Left colon (tissue), 2 donors: Measurements from ENCODE around the gene AGBL2. TPM values are rescaled to one million over a fixed set of nuclear protein-coding genes. Genes with fewer than 3 reads are reported as not detected.
"Not testable (repeated sequence)": the region's sequence is repeated elsewhere in the genome, so short reads cannot be mapped to it uniquely, and the experiment has no call there.

ENCODE experiments used
- ATAC-seq: fragments of 200-7000 bp; cut with Tn5 transposase; one replicate; pipeline ENCODE4 v1.9.1; 2020; ENCODE audit warnings: mild to moderate bottlenecking, moderate library complexity
- DNase-seq, 2 donors: peaks; one replicate each; pipeline ENCODE4 v3.0.0-alpha.2; 2020
- intact Hi-C, 2 donors: fragments of 100-400 bp; cut with DNase I in 1 of 2; cut with micrococcal nuclease in 1 of 2; formaldehyde crosslinking; loops; one replicate each; pipeline versions ENCODE4 v1.11.2 to v1.14.0; 2022; cut with DNase I, micrococcal nuclease
- total RNA-seq, 2 donors: library from RNA; stranded (reverse); fragmentation: NEBNext Ultra II Directional; extraction: Animal tissue kit (Norgen Biotek cat#: 25700); gene quantifications; one replicate each; pipeline ENCODE4 v1.2.1, GENCODE V29; 2021
- donor health status: DM: no; HTN: no; CAD: no.
- donor health status: DM: yes; HTN: yes; CAD: no.

AGBL2 gene
- total RNA-seq, 2 donors from 2014 or later, result 2.3 to 2.9 TPM

DNA sequence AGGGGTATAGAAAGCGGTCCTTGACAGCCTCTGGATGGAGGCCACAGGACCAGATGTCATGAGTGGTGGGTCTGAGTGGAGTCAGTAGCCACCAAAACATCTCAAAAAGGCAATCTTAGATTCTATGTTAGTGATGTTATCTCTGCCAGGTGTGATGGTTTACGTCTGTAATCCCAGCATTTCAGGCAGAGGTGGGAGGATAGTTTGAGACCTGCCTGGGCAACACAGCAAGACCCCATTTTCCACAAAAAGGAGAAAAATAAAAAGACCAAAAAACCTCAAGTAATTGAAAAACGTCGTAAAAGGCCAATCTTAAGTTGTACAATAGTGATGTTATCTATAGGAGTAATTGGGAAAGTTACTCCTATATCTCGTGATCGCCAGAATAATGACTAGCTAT lies 69.2 kb downstream of the AGBL2 start:
- no peak for ATAC-seq
- intact Hi-C loops, result no loop called here

DNA sequence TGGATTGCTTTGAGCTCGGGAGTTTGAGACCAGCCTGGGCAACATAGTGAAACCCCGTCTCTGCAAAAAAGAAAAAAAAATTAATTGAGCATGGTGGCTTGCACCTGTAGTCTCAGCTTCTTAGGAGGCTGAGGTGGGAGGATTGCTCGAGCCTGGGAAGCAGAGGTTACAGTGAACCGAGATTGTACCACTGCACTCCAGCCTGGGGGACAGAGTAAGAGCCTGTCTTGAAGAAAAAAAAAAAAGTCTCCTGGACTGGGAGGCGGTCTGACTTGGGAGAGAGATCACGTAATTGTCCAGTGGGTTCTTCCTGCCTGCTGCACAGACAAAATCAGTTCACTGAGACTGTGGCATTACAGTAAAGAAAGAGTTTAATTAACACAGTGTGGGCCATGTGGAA lies 69.7 kb downstream of the AGBL2 start:
- ATAC-seq (no peak), DNase-seq (no peak)
- intact Hi-C loops, result no loop called here

More for the DNA sequence above, 69.2 kb downstream of the AGBL2 start:
- no peak for DNase-seq

DNA sequence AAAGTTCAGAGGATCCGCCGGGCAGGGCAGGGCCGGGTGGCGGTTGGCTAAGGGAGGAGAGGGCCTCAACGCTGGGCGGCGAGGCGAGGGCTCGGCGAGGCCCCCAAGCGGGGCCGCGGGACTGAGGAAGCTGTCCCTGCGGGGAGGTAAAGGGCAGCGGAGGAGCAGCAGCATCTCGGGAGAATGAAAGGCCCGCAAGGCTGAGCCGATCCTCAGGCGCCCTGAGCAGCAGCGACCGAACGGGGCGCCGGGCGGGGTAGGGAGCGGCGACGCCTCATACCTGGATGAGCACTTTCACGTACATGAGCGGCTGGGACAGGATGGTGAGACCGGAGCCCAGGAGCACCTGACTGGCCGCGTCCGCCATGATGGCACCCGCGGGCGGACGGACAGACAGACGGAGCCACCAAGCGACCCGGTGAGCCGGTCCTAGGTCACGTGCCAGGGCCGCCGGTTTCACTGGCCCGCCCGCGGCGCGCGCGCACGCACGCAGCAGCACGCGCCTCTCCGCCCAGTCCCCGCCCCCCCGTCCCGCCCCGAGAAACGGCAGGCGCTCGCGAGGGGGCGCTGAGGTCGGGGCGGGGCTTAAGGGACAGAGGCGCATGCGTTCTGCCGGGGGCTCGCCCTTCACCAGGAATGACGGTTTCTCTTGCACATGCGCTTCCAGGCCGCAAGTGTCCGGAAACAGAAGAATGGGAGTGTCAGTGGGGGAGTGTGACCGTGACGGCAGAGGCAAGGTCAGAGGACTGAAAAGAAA lies 72.9 kb downstream of the AGBL2 start, which contains the start of gene MTCH2:
Gene MTCH2 (minus strand): TSS at position 461 of the 757 bp plus-strand sequence. CDS start 94 bp downstream, at position 367.
- intact Hi-C loops, result no loop called here
- ATAC-seq (peak; percentile 93), DNase-seq (peak; percentile 96 to 97)

DNA sequence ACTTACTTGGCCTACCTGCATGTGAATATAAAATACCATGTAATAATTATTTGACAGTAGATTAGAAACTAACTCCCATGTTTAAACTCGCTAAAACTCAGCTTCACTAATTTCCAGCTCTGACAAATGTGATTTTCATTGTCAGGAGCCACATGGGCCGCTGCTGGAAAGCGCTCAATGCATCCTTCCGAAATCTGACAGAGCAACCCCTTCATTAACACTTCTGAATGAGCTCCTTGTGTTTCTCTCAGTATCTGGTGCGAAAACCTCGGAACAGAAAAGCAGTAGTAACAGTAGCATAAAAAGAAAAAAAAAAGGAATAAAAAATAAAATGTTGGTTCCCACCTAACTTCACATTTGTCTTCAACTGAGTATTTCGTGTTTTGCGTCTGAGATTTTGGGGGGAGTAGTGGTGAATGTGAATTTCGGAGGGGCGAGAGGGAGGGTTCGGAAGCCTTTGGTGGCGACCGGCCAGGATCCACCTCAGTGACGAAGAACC lies 73.5 kb downstream of the AGBL2 start:
- intact Hi-C loops, result no loop called here
- DNase-seq, result no peak
- no peak for ATAC-seq

DNA sequence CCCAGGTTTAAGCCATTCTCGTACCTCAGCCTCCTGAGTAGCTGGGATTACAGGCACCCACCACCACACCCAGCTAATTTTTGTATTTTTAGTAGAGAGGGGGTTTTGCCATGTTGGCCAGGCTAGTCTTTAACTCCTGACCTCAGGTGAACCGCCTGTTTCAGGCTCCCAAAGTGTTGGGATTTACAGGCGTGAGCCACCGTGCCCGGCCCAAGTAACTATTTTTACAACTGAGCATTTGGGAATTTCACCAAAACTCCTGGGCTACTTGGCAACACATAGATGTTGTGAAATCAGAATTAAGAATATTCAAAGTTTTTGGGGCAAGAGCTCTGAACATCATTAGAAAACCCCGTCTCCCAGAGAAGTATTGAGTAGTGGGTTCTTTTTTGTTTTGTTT lies 74.7 kb downstream of the AGBL2 start:
- DNase-seq, intact Hi-C loops, ATAC-seq: not testable (repeated sequence)

DNA sequence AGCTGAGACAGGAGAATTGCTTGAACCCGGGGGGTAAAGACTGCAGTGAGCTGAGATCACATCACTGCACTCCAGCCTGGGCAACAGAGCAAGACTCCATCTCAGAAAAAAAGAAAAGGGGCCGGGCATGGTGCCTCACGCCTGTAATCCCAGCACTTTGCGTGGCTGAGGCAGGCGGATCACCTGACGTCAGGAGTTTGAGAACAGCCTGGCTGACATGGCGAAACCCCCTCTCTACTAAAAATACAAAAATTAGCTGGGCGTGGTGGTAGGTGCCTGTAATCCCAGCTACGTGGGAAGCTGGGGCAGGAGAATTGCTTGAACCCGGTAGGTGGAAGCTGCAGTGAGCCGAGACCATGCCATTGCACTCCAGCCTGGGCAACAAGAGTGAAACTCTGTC lies 78.8 kb downstream of the AGBL2 start:
- DNase-seq, ATAC-seq, intact Hi-C loops: not testable (repeated sequence)

DNA sequence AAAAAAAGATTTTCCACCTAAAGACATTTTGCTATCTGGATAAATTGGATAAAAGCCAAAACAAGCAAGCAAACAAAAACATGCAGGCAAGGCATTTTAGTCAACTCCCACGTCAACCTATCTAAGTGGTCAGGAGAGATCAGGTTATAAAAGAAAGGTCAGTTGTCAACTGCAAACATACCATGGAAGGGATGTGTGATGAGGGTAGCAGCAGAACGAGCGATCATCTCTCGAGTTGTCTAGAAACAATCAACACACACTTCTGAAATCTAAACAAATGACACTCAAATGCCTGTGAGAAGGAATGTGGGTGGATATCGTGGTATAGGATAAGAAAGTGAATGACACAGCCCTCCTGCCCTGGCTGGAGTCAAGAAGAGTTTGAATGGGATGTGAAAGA lies 83.7 kb downstream of the AGBL2 start:
- DNase-seq (no peak), ATAC-seq (no peak)
- intact Hi-C loops, result no loop called here

DNA sequence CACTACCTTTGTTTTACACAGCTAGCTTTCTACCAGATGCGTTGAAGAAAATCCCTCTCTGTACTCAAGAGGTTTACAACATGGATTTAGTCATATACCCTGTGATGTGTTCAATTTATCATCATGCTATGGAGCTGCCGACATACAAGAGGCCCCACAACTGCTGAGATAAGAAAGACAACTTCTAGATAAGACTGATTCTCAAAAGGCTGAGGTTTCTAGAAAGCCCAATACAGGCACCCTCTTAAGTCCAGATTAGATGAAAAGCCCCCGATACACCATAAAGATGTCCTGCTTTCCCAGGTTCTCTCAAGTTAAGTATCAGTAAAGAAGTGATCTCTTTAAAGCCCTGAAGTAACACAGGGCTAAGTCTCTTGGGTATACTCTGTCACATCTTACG lies 87.1 kb downstream of the AGBL2 start:
- ATAC-seq (no peak), DNase-seq (no peak)
- intact Hi-C loops, result no loop called here

DNA sequence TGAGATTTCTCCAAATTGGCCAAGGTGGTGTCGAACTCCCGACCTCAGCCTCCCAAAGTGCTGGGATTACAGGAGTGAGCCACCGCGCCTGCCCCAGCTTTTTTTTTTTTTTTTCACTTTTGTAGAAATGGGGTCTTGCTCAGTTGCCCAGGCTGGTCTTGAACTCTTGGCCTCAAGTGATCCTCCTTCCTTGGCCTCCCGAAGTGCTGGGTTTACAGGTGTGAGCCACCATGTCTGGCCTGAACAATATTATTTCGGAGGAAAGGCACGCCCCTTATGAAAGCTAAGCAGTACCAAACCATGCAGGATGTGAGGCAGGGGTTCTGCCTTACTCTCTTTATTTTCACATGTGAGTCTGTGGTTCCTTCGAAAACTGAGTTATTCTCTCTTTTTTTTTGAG lies 88.9 kb downstream of the AGBL2 start:
- ATAC-seq (no peak), DNase-seq (no peak)
- intact Hi-C loops, result no loop called here

DNA sequence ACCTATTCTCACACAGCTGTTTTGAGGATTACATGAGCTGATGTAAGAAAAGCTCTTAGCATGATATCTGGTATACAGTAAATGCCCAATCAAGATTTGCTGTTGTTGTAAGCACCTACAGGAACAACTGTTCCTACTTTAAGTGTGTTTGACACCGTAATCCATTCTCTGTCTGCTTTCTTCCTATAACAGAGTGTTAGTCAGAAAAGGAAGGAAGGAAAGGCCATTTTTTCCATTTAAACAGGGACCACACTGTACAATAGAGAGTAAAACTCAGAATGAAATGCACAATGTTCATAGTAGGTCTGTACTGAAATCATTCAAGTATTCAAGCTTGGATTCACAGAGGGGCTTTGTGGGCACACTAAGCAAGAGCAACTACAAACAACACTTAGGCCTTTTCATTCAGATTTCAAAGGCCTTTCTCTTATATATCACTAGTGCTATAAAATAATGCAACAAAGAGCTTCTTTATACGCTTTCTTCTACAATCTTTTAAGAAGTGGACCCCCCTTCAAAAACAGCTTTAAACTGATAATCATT lies 94.3 kb downstream of the AGBL2 start:
- ATAC-seq (no peak), DNase-seq (no peak)
- intact Hi-C loops, result no loop called here

DNA sequence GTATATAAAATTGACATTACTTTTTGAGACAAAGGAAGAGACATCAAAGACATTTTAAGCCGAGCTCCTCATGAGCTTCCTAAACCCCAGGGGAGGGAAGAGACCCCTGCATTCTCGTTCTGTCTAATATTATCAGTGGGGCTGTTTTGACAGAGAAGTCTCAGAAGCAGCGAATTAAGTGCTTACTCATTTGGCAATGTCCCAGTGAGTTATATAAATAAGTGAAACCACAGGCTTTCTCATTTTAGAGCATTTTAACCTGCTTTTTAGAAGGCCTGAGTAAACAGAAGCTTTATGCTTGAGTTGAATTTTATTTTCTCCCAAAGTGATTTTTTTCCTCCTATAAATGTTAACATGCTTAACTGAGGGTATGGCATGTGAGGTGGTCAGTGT lies 97.8 kb downstream of the AGBL2 start:
- intact Hi-C loops, result no loop called here
- ATAC-seq (no peak), DNase-seq (no peak)

DNA sequence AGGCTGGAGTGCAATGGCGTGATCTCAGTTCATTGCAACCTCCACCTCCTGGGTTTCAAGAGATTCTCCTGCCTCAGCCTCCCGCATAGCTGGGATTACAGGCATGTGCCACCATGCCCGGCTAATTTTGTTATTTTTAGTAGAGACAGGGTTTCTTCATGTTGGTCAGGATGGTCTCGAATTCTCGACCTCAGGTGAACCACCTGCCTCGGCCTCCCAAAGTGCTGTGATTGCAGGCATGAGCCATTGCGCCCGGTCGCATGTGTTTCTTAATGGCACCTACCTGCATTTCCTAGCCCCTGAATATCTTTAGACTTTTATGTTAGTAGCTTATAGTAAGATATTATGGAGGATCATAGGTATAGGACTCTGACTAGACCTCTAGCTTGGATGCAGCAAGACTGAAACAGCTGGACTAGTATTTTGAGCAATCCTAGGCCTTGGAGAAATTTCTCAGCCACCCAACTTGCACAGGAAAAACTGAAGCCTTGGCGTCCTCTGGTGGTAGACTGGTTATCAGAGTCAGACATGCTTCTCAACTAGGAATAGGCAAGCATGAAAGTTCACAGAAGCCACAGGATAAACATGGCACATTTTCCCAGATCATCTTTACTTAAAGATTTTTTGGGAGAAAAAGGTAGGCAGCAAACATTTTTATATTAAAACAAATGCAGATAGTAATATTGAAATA lies 98.3 kb downstream of the AGBL2 start:
- DNase-seq (peak in 1 of 2 donors; percentile 23), ATAC-seq (peak; percentile 48)
- intact Hi-C loops, result no loop called here

DNA sequence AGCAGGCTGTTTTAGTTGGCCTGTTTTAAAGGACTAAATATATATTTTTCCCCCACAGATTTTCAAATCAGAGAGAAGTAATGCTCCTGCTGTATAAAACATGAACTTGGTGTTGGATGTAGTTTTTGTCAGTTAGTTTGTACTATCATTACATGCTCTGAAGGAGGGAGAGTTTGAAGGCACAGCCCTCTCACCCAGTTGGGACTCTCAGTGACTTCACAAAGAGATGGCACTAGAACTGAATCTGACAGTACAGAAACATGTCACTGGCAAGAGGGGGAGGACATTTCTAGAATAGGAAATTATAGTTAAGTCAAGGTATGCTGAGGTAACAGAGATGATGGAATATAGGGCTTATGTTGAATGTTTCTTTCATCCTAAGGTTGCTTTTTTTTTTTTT lies 99.9 kb downstream of the AGBL2 start:
- DNase-seq (no peak), ATAC-seq (no peak)
- intact Hi-C loops, result no loop called here

DNA sequence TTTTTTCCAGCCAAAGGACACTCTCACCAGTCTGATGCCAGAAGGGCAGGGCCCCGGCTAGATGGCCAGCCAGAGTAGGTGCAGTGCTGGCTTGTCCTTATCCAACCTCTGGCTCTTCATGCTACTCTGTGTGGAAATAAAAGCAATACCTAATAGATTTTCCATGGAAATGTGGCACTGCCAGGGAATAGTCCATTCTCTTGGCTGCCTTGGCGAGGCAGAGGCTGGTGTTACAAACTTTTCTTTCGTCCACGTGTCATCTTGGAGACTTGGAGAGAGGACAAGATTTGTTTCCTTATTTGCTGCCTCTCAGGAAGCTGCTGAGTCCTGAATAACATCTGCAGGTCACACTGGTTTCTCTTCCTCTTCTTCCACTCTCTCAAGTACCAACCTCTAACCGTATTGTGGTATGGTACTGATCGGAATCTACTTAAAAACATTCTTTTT lies 103.8 kb downstream of the AGBL2 start:
- DNase-seq, result no peak
- peak; percentile 29 for ATAC-seq
- intact Hi-C loops, result no loop called here

DNA sequence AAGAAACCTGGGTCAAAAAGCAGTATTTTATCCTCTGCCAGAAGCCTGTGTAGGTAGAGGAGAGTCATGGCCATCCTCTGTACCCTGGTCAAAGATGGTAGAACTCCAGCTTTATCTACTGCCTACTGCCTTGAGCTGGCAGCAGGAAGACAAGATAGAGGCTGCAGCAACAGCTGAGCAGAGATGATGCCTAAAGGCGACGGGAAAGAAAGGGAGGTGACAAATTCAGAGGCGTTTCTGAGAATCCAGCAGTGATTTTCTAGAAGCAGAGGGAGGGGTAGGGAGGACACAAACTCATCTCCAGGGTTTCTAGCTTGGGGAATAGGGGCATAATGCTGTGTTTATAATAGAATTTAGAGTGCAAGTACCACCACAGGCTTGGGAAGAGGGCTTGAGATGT lies 105.5 kb downstream of the AGBL2 start:
- ATAC-seq (no peak), DNase-seq (no peak)
- intact Hi-C loops, result no loop called here

Other genes with a start within 250 kb of the AGBL2 start
- gene CELF1, start 162.2 kb downstream of the AGBL2 start, total RNA-seq, result 10 to 100 TPM; 70.6 to 93.1 TPM
- 10 to 100 TPM; 28.9 to 29.5 TPM for gene PTPMT1, start 149.8 kb downstream of the AGBL2 start, total RNA-seq
- gene KBTBD4, start 136.4 kb downstream of the AGBL2 start, total RNA-seq, result 10 to 100 TPM; 11.7 to 14.9 TPM
- gene NDUFS3, start 136.3 kb downstream of the AGBL2 start, total RNA-seq, result 100 to 1,000 TPM; 180 to 246 TPM
- under 1 TPM in 1 of 2 donors, not detected in 1; 0.42 TPM for gene FAM180B, start 128.7 kb downstream of the AGBL2 start, total RNA-seq
- gene C1QTNF4, start 121.0 kb downstream of the AGBL2 start, total RNA-seq, result under 1 TPM; 0.34 to 0.53 TPM
- gene MTCH2, start 72.8 kb downstream of the AGBL2 start, total RNA-seq, result 100 to 1,000 TPM; 131 to 155 TPM
- gene FNBP4, start 52.0 kb upstream of the AGBL2 start, total RNA-seq, result 10 to 100 TPM; 59.5 to 62.6 TPM
- gene NUP160, start 133.0 kb upstream of the AGBL2 start, total RNA-seq, result 10 to 100 TPM; 17.2 to 23.4 TPM